HEK293T (cell line): ENCODE results near the gene MEGF6.

ENCODE experiments used
- CTCF ChIA-PET: fragments of 350-600 bp; formaldehyde crosslinking; extraction: SDS; loops from one replicate; lab custom pipeline; 2021; ENCODE audit warnings: antibody characterized with exemption, inconsistent platforms; lab: Yijun Ruan, JAX
- POLR2A ChIA-PET: fragments of 350-600 bp; formaldehyde crosslinking; extraction: SDS; loops from one replicate; lab custom pipeline; 2020; ENCODE audit warnings: antibody characterized with exemption, inconsistent platforms; lab: Yijun Ruan, JAX
- DNase-seq: peaks from one replicate; pipeline ENCODE4 v3.0.0; 2012; ENCODE audit warnings: mixed read lengths; ENCODE audit errors: extremely low spot score
- ARNT ChIP-seq: fragments of 450-650 bp; IDR thresholded peaks from 2 replicates; pipeline ENCODE4 v1.6.1; 2017; ENCODE audit warnings: mild to moderate bottlenecking
- BHLHE40 ChIP-seq: fragments of 450-650 bp; IDR thresholded peaks from 2 replicates; pipeline ENCODE4 v1.6.1; 2016; ENCODE audit warnings: mild to moderate bottlenecking, moderate library complexity, borderline replicate concordance
- ELF4 ChIP-seq: fragments of 450-650 bp; IDR thresholded peaks from 2 replicates; pipeline ENCODE4 v1.6.1; 2017; ENCODE audit warnings: antibody characterized with exemption
- FOXA1 ChIP-seq: fragments of 450-650 bp; IDR thresholded peaks from 2 replicates; pipeline ENCODE4 v1.6.1; 2016; ENCODE audit warnings: mild to moderate bottlenecking
- FOXK2 ChIP-seq: fragments of 450-650 bp; IDR thresholded peaks from 2 replicates; pipeline ENCODE4 v1.6.1; 2016; ENCODE audit warnings: mild to moderate bottlenecking
- FOXM1 ChIP-seq: fragments of 450-650 bp; IDR thresholded peaks from 2 replicates; pipeline ENCODE4 v1.6.1; 2017; ENCODE audit warnings: mild to moderate bottlenecking, borderline replicate concordance
- HDGF ChIP-seq: fragments of 450-650 bp; IDR thresholded peaks from 2 replicates; pipeline ENCODE4 v1.6.1; 2017; ENCODE audit warnings: antibody characterized with exemption, borderline replicate concordance
- L3MBTL2 ChIP-seq: fragments of 450-650 bp; conservative IDR thresholded peaks from 2 replicates; pipeline ENCODE4 v1.6.1; 2016; ENCODE audit warnings: mild to moderate bottlenecking
- LEF1 ChIP-seq: fragments of 450-650 bp; IDR thresholded peaks from 2 replicates; pipeline ENCODE4 v1.6.1; 2017; ENCODE audit warnings: mild to moderate bottlenecking, borderline replicate concordance
- NFRKB ChIP-seq: fragments of 450-650 bp; IDR thresholded peaks from 2 replicates; pipeline ENCODE4 v1.6.1; 2016; ENCODE audit warnings: mild to moderate bottlenecking, moderate library complexity
- PKNOX1 ChIP-seq: fragments of 450-650 bp; IDR thresholded peaks from 2 replicates; pipeline ENCODE4 v1.6.1; 2016
- SP1 ChIP-seq: fragments of 450-650 bp; IDR thresholded peaks from 2 replicates; pipeline ENCODE4 v1.6.1; 2017
- SUZ12 ChIP-seq: fragments of 450-650 bp; IDR thresholded peaks from 2 replicates; pipeline ENCODE4 v1.6.1; 2016; ENCODE audit warnings: mild to moderate bottlenecking
- TARDBP ChIP-seq: fragments of 450-650 bp; IDR thresholded peaks from 2 replicates; pipeline ENCODE4 v1.6.1; 2016
- ZNF384 ChIP-seq: fragments of 450-650 bp; IDR thresholded peaks from 2 replicates; pipeline ENCODE4 v1.6.1; 2016

The MEGF6 gene

GRCh38 chr1:3511856-3512255, 99.5 kb downstream of the MEGF6 start:
- ChIA-PET CTCF (interaction anchor here (0.8 kb wide), 1 partner anchor 103 kb away, joined by 3 read pairs; no protein-coding TSS in a partner anchor), POLR2A (no interaction called here)
- no peak for TF ChIP-seq LEF1
- TF ChIP-seq SP1 = no peak
- no peak for TF ChIP-seq SUZ12
- TF ChIP-seq FOXK2 = no peak
- no peak for TF ChIP-seq NFRKB
- TF ChIP-seq ELF4 = no peak
- TF ChIP-seq L3MBTL2 = no peak
- TF ChIP-seq FOXM1 = no peak
- no peak for TF ChIP-seq PKNOX1
- no peak for TF ChIP-seq TARDBP
- TF ChIP-seq ARNT = no peak
- TF ChIP-seq FOXA1 = no peak
- TF ChIP-seq ZNF384 = no peak
- no peak for DNase-seq

GRCh38 chr1:3511306-3511705, 100.0 kb downstream of the MEGF6 start:
- DNase-seq = no peak
- no peak for TF ChIP-seq ARNT
- TF ChIP-seq SP1 = no peak
- TF ChIP-seq BHLHE40 = no peak
- ChIA-PET POLR2A (no interaction called here), CTCF (interaction anchor here (0.8 kb wide), 1 partner anchor 103 kb away, joined by 3 read pairs; no protein-coding TSS in a partner anchor)

GRCh38 chr1:3510956-3511250, 100.4 kb downstream of the MEGF6 start:
- no peak for TF ChIP-seq SP1
- no peak for TF ChIP-seq L3MBTL2
- no peak for TF ChIP-seq FOXM1
- POLR2A ChIA-PET = no interaction called here
- CTCF ChIA-PET = no interaction called here
- no peak for DNase-seq

- no peak for TF ChIP-seq TARDBP
- no peak for TF ChIP-seq FOXA1
- TF ChIP-seq SUZ12 = no peak
- no peak for TF ChIP-seq BHLHE40
- no peak for TF ChIP-seq NFRKB
- TF ChIP-seq L3MBTL2 = no peak
- TF ChIP-seq PKNOX1 = no peak
- no peak for TF ChIP-seq SP1
- no peak for TF ChIP-seq ZNF384
- TF ChIP-seq FOXM1 = no peak
- TF ChIP-seq ELF4 = no peak
- no peak for TF ChIP-seq LEF1
- CTCF ChIA-PET = no interaction called here
- POLR2A ChIA-PET = no interaction called here
- no peak for DNase-seq
Observed at GRCh38 chr1:3510136-3510955, 101.0 kb downstream of the MEGF6 start.

- ChIA-PET POLR2A (no interaction called here), CTCF (no interaction called here)
- no peak for DNase-seq
- TF ChIP-seq L3MBTL2 (no peak), SP1 (no peak), ZNF384 (no peak)
Observed at GRCh38 chr1:3509721-3510120, 101.6 kb downstream of the MEGF6 start.

GRCh38 chr1:3508757-3509415, 102.4 kb downstream of the MEGF6 start:
- ChIA-PET POLR2A (no interaction called here), CTCF (no interaction called here)
- TF ChIP-seq HDGF = no peak
- no peak for TF ChIP-seq ARNT
- TF ChIP-seq FOXA1 = no peak
- no peak for TF ChIP-seq NFRKB
- TF ChIP-seq PKNOX1 = no peak
- no peak for TF ChIP-seq FOXM1
- TF ChIP-seq ELF4 = no peak
- no peak for TF ChIP-seq TARDBP
- TF ChIP-seq SP1 = no peak
- TF ChIP-seq FOXK2 = no peak
- no peak for TF ChIP-seq SUZ12
- DNase-seq = no peak
